Measurements from ENCODE around the gene ARHGEF19. TPM values are rescaled to one million over a fixed set of nuclear protein-coding genes. Genes with fewer than 3 reads are reported as not detected.

Gene ARHGEF19
- total and polyA plus RNA-seq, 2 of the 13 experiments (the other 11 are each of a cell fraction or from before 2014, with no cell fraction given), result 1.7 to 1.8 TPM

- no peak for TF ChIP-seq ZNF576 (CRISPR knock-in tag; IDR thresholded peaks at IDR 0.05)
- no peak for TF ChIP-seq ZNF138 (CRISPR knock-in tag; IDR thresholded peaks at IDR 0.05; ENCODE audit: low read depth)
- no peak for TF ChIP-seq ZMYM4 (CRISPR knock-in tag; IDR thresholded peaks at IDR 0.05)
- TF ChIP-seq CREB1 (IDR thresholded peaks at IDR 0.05), result no peak
- TF ChIP-seq CREB1 (CRISPR knock-in tag; IDR thresholded peaks at IDR 0.05), result no peak
- TF ChIP-seq SIN3A (IDR thresholded peaks at IDR 0.05; ENCODE audit: borderline replicate concordance, low read depth, low read length), result no peak
- TF ChIP-seq KLF16 (CRISPR knock-in tag; IDR thresholded peaks at IDR 0.05), result peak in 1 of 2 experiments; percentile 25; a peak in 1 of 4 replicates
- TF ChIP-seq MAX (IDR thresholded peaks at IDR 0.05), result peak; percentile 56; the same call in 1 of the 2 replicates
- TF ChIP-seq AGO1 (IDR thresholded peaks at IDR 0.05; ENCODE audit: low read depth, low read length, poor library complexity, severe bottlenecking), result no peak
- TF ChIP-seq ZNF136 (CRISPR knock-in tag; IDR thresholded peaks at IDR 0.05; ENCODE audit: low read depth), result no peak
- no peak for TF ChIP-seq NFIC (IDR thresholded peaks at IDR 0.05; ENCODE audit: low read length)
- TF ChIP-seq, protein P1, sequence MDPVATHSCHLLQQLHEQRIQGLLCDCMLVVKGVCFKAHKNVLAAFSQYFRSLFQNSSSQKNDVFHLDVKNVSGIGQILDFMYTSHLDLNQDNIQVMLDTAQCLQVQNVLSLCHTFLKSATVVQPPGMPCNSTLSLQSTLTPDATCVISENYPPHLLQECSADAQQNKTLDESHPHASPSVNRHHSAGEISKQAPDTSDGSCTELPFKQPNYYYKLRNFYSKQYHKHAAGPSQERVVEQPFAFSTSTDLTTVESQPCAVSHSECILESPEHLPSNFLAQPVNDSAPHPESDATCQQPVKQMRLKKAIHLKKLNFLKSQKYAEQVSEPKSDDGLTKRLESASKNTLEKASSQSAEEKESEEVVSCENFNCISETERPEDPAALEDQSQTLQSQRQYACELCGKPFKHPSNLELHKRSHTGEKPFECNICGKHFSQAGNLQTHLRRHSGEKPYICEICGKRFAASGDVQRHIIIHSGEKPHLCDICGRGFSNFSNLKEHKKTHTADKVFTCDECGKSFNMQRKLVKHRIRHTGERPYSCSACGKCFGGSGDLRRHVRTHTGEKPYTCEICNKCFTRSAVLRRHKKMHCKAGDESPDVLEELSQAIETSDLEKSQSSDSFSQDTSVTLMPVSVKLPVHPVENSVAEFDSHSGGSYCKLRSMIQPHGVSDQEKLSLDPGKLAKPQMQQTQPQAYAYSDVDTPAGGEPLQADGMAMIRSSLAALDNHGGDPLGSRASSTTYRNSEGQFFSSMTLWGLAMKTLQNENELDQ (CRISPR knock-in tag; IDR thresholded peaks at IDR 0.05; ENCODE audit: borderline replicate concordance), result no peak
- peak; percentile 58; the same call in 1 of the 2 replicates for TF ChIP-seq KDM5B (CRISPR knock-in tag; IDR thresholded peaks at IDR 0.05; ENCODE audit: borderline replicate concordance)
- no peak for TF ChIP-seq THRA (CRISPR knock-in tag; IDR thresholded peaks at IDR 0.05; ENCODE audit: borderline replicate concordance)
- TF ChIP-seq HOXA9 (CRISPR knock-in tag; IDR thresholded peaks at IDR 0.05; ENCODE audit: borderline replicate concordance), result no peak
- TF ChIP-seq SPEN (CRISPR knock-in tag; IDR thresholded peaks at IDR 0.05; ENCODE audit: low read depth), result peak; percentile 82; the same call in 1 of the 2 replicates
- TF ChIP-seq, protein P2, sequence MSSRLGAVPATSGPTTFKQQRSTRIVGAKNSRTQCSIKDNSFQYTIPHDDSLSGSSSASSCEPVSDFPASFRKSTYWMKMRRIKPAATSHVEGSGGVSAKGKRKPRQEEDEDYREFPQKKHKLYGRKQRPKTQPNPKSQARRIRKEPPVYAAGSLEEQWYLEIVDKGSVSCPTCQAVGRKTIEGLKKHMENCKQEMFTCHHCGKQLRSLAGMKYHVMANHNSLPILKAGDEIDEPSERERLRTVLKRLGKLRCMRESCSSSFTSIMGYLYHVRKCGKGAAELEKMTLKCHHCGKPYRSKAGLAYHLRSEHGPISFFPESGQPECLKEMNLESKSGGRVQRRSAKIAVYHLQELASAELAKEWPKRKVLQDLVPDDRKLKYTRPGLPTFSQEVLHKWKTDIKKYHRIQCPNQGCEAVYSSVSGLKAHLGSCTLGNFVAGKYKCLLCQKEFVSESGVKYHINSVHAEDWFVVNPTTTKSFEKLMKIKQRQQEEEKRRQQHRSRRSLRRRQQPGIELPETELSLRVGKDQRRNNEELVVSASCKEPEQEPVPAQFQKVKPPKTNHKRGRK (CRISPR knock-in tag; IDR thresholded peaks at IDR 0.05), result peak; percentile 94
- no peak for TF ChIP-seq ZNF747 (CRISPR knock-in tag; IDR thresholded peaks at IDR 0.05; ENCODE audit: borderline replicate concordance)
- no peak for TF ChIP-seq ZBTB20 (CRISPR knock-in tag; IDR thresholded peaks at IDR 0.05; ENCODE audit: borderline replicate concordance, low read depth)
- no peak for TF ChIP-seq CENPBD1 (CRISPR knock-in tag; IDR thresholded peaks at IDR 0.05; ENCODE audit: borderline replicate concordance, low read depth)
- no peak for TF ChIP-seq ZNF451 (CRISPR knock-in tag; IDR thresholded peaks at IDR 0.05)
Observed at GRCh38 chr1:16175610-16176553, 36.6 kb downstream of the ARHGEF19 start (continued).

All from HepG2 (cell line).